Keratinocyte (primary cell): ENCODE measurements around the gene PBX2. TPM values are rescaled to one million over a fixed set of nuclear protein-coding genes. Genes with fewer than 3 reads are reported as not detected.

ENCODE experiments used
- DNase-seq: peaks from one replicate; pipeline ENCODE4 v3.0.0-alpha.2; 2011; ENCODE audit warnings: low read depth, missing footprints, low spot score
- FAIRE-seq: peaks from 2 replicates; lab custom pipeline; 2011; peaks lifted over from hg19 to GRCh38; lab: Jason Lieb, UNC
- H2AFZ ChIP-seq: 2 replicates; pipeline ENCODE4 v1.6.0; 2012; ENCODE audit warnings: low read length, control low read depth, inconsistent platforms; ENCODE audit not compliant: control insufficient read depth
- H3K27ac ChIP-seq: 2 replicates; pipeline ENCODE4 v1.5.1; 2011; ENCODE audit warnings: low read length; ENCODE audit not compliant: control insufficient read depth, insufficient read depth
- H3K27me3 ChIP-seq: 3 replicates; pipeline ENCODE4 v1.6.0; 2011; ENCODE audit warnings: low read length; ENCODE audit not compliant: control insufficient read depth, insufficient read depth; ENCODE audit errors: extremely low read depth
- H3K36me3 ChIP-seq, 2 experiments: 2 replicates in 1 of 2; 3 replicates in 1 of 2; pipeline ENCODE4 v1.5.1; 2011; ENCODE audit warnings: low read length in 2 of 2, mild to moderate bottlenecking in 1 of 2; ENCODE audit not compliant: control insufficient read depth in 2 of 2, insufficient read depth in 2 of 2; ENCODE audit errors: extremely low read depth in 1 of 2
- H3K4me1 ChIP-seq: 3 replicates; pipeline ENCODE4 v1.5.1; 2011; ENCODE audit warnings: low read length; ENCODE audit not compliant: control insufficient read depth, insufficient read depth; ENCODE audit errors: extremely low read depth
- H3K4me2 ChIP-seq: 3 replicates; pipeline ENCODE4 v1.6.0; 2011; ENCODE audit warnings: low read depth, low read length; ENCODE audit not compliant: control insufficient read depth, insufficient read depth; ENCODE audit errors: extremely low read depth
- H3K4me3 ChIP-seq, 3 experiments: fragments of 200-600 bp in 1 of 3; sonication (generic) in 1 of 3; 2 replicates in 2 of 3; 3 replicates in 1 of 3; pipeline ENCODE4 v1.5.1; 2011 to 2016; ENCODE audit warnings: low read length in 3 of 3, mild to moderate bottlenecking in 3 of 3, control low read depth in 2 of 3, inconsistent platforms in 1 of 3, low read depth in 1 of 3, mixed read lengths in 1 of 3, mixed run types in 1 of 3, moderate library complexity in 1 of 3; ENCODE audit not compliant: control insufficient read depth in 2 of 3, insufficient read depth in 2 of 3; ENCODE audit errors: extremely low read depth in 1 of 3
- H3K79me2 ChIP-seq: 2 replicates; pipeline ENCODE4 v1.6.0; 2012; ENCODE audit warnings: low read length; ENCODE audit not compliant: control insufficient read depth, insufficient read depth
- H3K9ac ChIP-seq: 3 replicates; pipeline ENCODE4 v1.6.0; 2011; ENCODE audit warnings: low read length; ENCODE audit not compliant: control insufficient read depth, insufficient read depth; ENCODE audit errors: extremely low read depth
- H3K9me1 ChIP-seq: 3 replicates; pipeline ENCODE4 v1.6.0; 2011; ENCODE audit warnings: low read length; ENCODE audit not compliant: control insufficient read depth, insufficient read depth; ENCODE audit errors: extremely low read depth
- H3K9me3 ChIP-seq: 2 replicates; pipeline ENCODE4 v1.5.1; 2012; ENCODE audit warnings: low read depth, low read length; ENCODE audit not compliant: control insufficient read depth
- H4K20me1 ChIP-seq: 3 replicates; pipeline ENCODE4 v1.6.0; 2011; ENCODE audit warnings: low read length; ENCODE audit not compliant: control insufficient read depth, insufficient read depth; ENCODE audit errors: extremely low read depth
- EZH2 ChIP-seq: IDR thresholded peaks from one replicate; pipeline ENCODE4 v1.6.1; 2012; ENCODE audit warnings: inconsistent platforms, mild to moderate bottlenecking, low read length, moderate library complexity
- dilution Hi-C: fragments of 300-500 bp; cut with MboI; formaldehyde crosslinking; loops from one replicate; pipeline ENCODE4 v1.7.0; 2020; ENCODE audit warnings: low sequenced_read_pairs; ENCODE audit not compliant: extremely low pct_ligation_motif_present
- polyA plus RNA-seq, 5 experiments: library from polyadenylated mRNA; depleted of rRNA in 3 of 5; stranded (reverse) in 3 of 5; stranded (forward) in 1 of 5; unstranded in 1 of 5; fragments of >200 nt; gene quantifications; 1 replicate in 1 of 5; 2 replicates in 3 of 5; 3 replicates in 1 of 5; pipeline versions ENCODE4 v1.2.1 to v1.2.3, GENCODE V29; 2011 to 2012; ENCODE audit warnings: missing spikeins in 2 of 5, low read depth in 1 of 5, low replicate concordance in 1 of 5
- TF ChIP-seq, protein P1 (sequence below), 3 experiments: IDR thresholded peaks in 1 of 3; conservative IDR thresholded peaks in 1 of 3; optimal IDR thresholded peaks in 1 of 3; 2 replicates in 2 of 3; 3 replicates in 1 of 3; pipeline versions ENCODE3 to v1.5.1; 2011; ENCODE audit warnings: low read length in 3 of 3, mild to moderate bottlenecking in 3 of 3, moderate library complexity in 2 of 3, control low read depth in 1 of 3, inconsistent platforms in 1 of 3; ENCODE audit not compliant: insufficient read depth in 2 of 3; ENCODE audit errors: extremely low read depth in 1 of 3

PBX2 gene
- polyA plus RNA-seq, 1 donor (not counting 4 experiments of a cell fraction or from before 2014, with no cell fraction given), result 43.5 TPM

DNA sequence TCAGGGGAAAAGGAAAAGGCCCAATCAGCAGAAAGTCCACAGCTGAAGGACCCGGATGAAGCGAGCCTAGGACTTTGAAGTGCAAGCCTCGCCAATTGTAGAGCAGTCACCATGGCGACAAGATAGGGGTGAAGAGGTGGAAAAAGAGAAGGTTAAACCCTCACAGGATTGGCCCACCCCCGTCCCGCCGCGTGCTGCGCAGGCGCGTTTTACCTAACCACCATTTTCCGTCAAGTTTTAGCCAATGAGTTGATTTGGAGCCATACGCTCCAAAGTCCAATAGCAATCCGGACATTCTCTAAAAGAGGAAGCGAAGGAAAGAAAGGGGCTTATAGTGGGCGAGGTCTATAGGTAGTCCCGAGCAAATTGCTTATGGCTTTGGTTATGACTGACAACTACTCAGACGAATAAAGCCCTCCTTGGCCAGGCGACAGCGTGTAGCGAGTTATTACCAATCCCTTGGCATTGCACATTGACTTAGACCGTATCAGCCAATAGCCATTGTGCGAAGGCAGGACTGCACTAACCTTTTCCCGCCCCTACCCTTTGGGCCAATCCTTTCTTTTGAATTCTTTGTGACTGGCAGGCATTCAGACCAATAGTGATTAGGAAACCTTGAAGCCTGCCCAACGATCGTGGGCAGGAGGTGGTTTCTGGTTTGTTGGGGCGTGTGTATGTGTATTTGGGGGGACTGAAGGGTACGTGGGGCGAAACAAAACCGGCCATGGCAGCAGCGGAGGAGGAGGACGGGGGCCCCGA is 12.0 kb downstream of the PBX2 start, which contains the start of gene RNF5:
Gene RNF5, plus strand, starts transcription at position 618 of the 759 bp plus-strand sequence. Its CDS starts 107 bp downstream, at position 725.
- no peaks in the 10 kb centered on the region for H4K20me1 ChIP-seq
- H3K27ac ChIP-seq, result peak within 1 kb of the TSS; percentile 97
- H3K9ac ChIP-seq, result peak within 1 kb of the TSS; percentile 90
- H3K4me2 ChIP-seq, result peak within 1 kb of the TSS; percentile 93
- no peaks in the 10 kb centered on the region for H3K9me1 ChIP-seq
- peak within 1 kb of the TSS; percentile 87 to 95 (median 90) for H3K4me3 ChIP-seq
- peaks cover 40% of the 10 kb centered on the region for H3K4me1 ChIP-seq
- DNase-seq (peak; percentile 97), FAIRE-seq (peak; percentile 66)
- H3K27me3 ChIP-seq, result no peaks in the 10 kb centered on the region
- peaks cover 27% of the 10 kb centered on the region for H3K79me2 ChIP-seq
- peak within 1 kb of the TSS; percentile 78 for H2AFZ ChIP-seq
- dilution Hi-C loops, result no loop called here
- H3K9me3 ChIP-seq, result no peaks in the 10 kb centered on the region
- peaks cover 6 to 10% of the 10 kb centered on the region in 2 experiments for H3K36me3 ChIP-seq
- no peak for TF ChIP-seq EZH2
- TF ChIP-seq, protein P1, sequence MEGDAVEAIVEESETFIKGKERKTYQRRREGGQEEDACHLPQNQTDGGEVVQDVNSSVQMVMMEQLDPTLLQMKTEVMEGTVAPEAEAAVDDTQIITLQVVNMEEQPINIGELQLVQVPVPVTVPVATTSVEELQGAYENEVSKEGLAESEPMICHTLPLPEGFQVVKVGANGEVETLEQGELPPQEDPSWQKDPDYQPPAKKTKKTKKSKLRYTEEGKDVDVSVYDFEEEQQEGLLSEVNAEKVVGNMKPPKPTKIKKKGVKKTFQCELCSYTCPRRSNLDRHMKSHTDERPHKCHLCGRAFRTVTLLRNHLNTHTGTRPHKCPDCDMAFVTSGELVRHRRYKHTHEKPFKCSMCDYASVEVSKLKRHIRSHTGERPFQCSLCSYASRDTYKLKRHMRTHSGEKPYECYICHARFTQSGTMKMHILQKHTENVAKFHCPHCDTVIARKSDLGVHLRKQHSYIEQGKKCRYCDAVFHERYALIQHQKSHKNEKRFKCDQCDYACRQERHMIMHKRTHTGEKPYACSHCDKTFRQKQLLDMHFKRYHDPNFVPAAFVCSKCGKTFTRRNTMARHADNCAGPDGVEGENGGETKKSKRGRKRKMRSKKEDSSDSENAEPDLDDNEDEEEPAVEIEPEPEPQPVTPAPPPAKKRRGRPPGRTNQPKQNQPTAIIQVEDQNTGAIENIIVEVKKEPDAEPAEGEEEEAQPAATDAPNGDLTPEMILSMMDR (optimal IDR thresholded peaks at IDR 0.05 in 1 of 3, IDR thresholded peaks at IDR 0.05 in 1 of 3, conservative IDR thresholded peaks at IDR 0.05 in 1 of 3; ENCODE audit: extremely low read depth in 1 of 3, insufficient read depth in 2 of 3, low read length in 3 of 3), result no peak

DNA sequence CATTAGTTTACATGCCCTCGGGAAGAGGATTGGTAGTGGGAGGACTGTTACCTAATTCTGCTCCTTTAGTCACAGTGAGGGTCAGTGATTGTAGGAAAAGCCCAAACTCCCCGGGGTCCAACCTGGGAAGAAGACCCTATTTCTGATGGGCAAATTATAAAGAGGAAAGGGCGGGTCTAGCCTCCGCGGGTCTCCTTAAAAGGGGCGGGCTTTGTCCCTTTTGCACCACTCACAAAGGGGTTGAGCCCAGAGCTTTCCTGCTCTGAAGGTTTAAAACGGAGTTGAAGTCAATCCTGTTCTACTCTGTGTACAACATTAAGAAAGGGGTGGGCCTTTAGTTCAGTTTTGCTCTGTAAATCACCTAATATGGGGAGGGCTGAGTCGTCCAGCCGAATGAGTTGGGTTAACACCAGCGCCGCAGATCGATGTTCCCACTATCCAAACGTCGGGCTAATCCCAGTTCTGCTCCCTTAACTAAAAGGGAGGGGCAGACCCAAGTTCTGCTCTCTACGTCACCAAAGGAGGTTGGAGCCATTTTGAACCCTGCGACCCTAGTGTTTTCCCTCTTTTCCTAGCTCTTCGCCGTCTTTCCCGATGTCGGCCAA is 12.7 kb downstream of the PBX2 start:
- peaks cover 47% of the 10 kb centered on the region for H3K4me1 ChIP-seq
- peak overlapping the region; percentile 72 for H2AFZ ChIP-seq
- H3K36me3 ChIP-seq, result peaks cover 3 to 10% of the 10 kb centered on the region in 2 experiments
- no peaks in the 10 kb centered on the region for H3K9me3 ChIP-seq
- dilution Hi-C loops, result no loop called here
- DNase-seq (no peak), FAIRE-seq (no peak)
- H3K27ac ChIP-seq, result peak overlapping the region; percentile 97
- TF ChIP-seq, protein P1 (optimal IDR thresholded peaks at IDR 0.05 in 1 of 3, IDR thresholded peaks at IDR 0.05 in 1 of 3, conservative IDR thresholded peaks at IDR 0.05 in 1 of 3; ENCODE audit: extremely low read depth in 1 of 3, insufficient read depth in 2 of 3, low read length in 3 of 3), result no peak
- TF ChIP-seq EZH2, result no peak
- H4K20me1 ChIP-seq, result no peaks in the 10 kb centered on the region
- peak overlapping the region; percentile 93 for H3K4me2 ChIP-seq
- no peaks in the 10 kb centered on the region for H3K9me1 ChIP-seq
- H3K27me3 ChIP-seq, result no peaks in the 10 kb centered on the region
- peak overlapping the region; percentile 90 for H3K9ac ChIP-seq
- H3K4me3 ChIP-seq, result peak overlapping the region; percentile 76 to 95 (median 87)
- H3K79me2 ChIP-seq, result peaks cover 30% of the 10 kb centered on the region
